Hepatocyte (in vitro differentiated cells): Measurements from ENCODE around the gene TMEM108. TPM values are rescaled to one million over a fixed set of nuclear protein-coding genes. Genes with fewer than 3 reads are reported as not detected.

Experiments used
- DNase-seq: peaks from one replicate; pipeline ENCODE4 v3.0.0-alpha.2; 2016; ENCODE audit warnings: low spot score
- H2AFZ ChIP-seq: fragments of 200-600 bp; sonication (generic); 2 replicates; pipeline ENCODE4 v1.6.0; 2016; ENCODE audit warnings: antibody characterized with exemption, mild to moderate bottlenecking
- H3K27ac ChIP-seq: fragments of 200-600 bp; sonication (generic); 2 replicates; pipeline ENCODE4 v1.5.1; 2016; ENCODE audit warnings: mild to moderate bottlenecking
- H3K27me3 ChIP-seq: fragments of 200-600 bp; sonication (generic); 2 replicates; pipeline ENCODE4 v1.6.1; 2016
- H3K36me3 ChIP-seq: fragments of 200-600 bp; sonication (generic); replicated peaks from 2 replicates; pipeline ENCODE4 v1.5.1; 2016; ENCODE audit warnings: low read depth; ENCODE audit not compliant: insufficient read depth
- H3K4me1 ChIP-seq: fragments of 200-600 bp; sonication (generic); 2 replicates; pipeline ENCODE4 v1.5.1; 2016; ENCODE audit warnings: mild to moderate bottlenecking, moderate library complexity; ENCODE audit not compliant: insufficient read depth
- H3K4me2 ChIP-seq: fragments of 200-600 bp; sonication (generic); 2 replicates; pipeline ENCODE4 v1.6.0; 2016
- H3K4me3 ChIP-seq: fragments of 200-600 bp; sonication (generic); 2 replicates; pipeline ENCODE4 v1.5.1; 2016; ENCODE audit warnings: mild to moderate bottlenecking
- H3K79me2 ChIP-seq: fragments of 200-600 bp; sonication (generic); 2 replicates; pipeline ENCODE4 v1.6.0; 2017; ENCODE audit warnings: mild to moderate bottlenecking
- H3K9me2 ChIP-seq: fragments of 200-600 bp; sonication (generic); replicated peaks from 2 replicates; pipeline ENCODE4 v1.6.0; 2017; ENCODE audit warnings: mild to moderate bottlenecking; ENCODE audit not compliant: insufficient read depth
- H3K9me3 ChIP-seq: fragments of 200-600 bp; sonication (generic); 2 replicates; pipeline ENCODE4 v1.5.1; 2016; ENCODE audit warnings: low read depth, mild to moderate bottlenecking
- H4K20me1 ChIP-seq: fragments of 200-600 bp; sonication (generic); 2 replicates; pipeline ENCODE4 v1.6.0; 2016; ENCODE audit warnings: mild to moderate bottlenecking; ENCODE audit not compliant: insufficient read depth, poor library complexity, severe bottlenecking
- CTCF ChIP-seq: fragments of 200-600 bp; sonication (generic); IDR thresholded peaks from 2 replicates; pipeline ENCODE4 v1.5.1; 2016; ENCODE audit warnings: antibody characterized with exemption, mild to moderate bottlenecking; ENCODE audit not compliant: poor library complexity
- EZH2 ChIP-seq: fragments of 200-600 bp; sonication (generic); IDR thresholded peaks from 2 replicates; pipeline ENCODE4 v1.6.1; 2016; ENCODE audit warnings: antibody characterized with exemption, mild to moderate bottlenecking, borderline replicate concordance
- EZH2phosphoT487 ChIP-seq: fragments of 200-600 bp; sonication (generic); IDR thresholded peaks from one replicate; pipeline ENCODE4 v1.6.1; 2018; ENCODE audit warnings: antibody characterized with exemption, mild to moderate bottlenecking, low read depth, moderate library complexity; ENCODE audit not compliant: unreplicated experiment, severe bottlenecking
- WGBS: methylation state at CpG from one replicate; pipeline ENCODE4 v1.1.6; 2016; ENCODE audit warnings: low lambda C conversion rate; ENCODE audit errors: missing lambda C conversion rate; 5-methylcytosine and 5-hydroxymethylcytosine counted together
- polyA plus RNA-seq: library from polyadenylated mRNA; unstranded; fragments of >200 nt; fragmentation: Nextera tagmentation; extraction: Ambion mirVana; gene quantifications from 2 replicates; pipeline ENCODE4 v1.2.1, GENCODE V29; 2016
- total RNA-seq: library from RNA; depleted of rRNA; stranded (reverse); fragments of >200 nt; gene quantifications from 2 replicates; pipeline ENCODE4 v1.2.3, GENCODE V29; 2014

TMEM108 gene
- total and polyA plus RNA-seq, 2 experiments from 2014 or later = 0.53 to 6.5 TPM

GRCh38 chr3:133262333-133262732, 224.1 kb downstream of the TMEM108 start:
- DNase-seq = no peak
- Histone ChIP-seq H3K9me2 (no peaks in the 10 kb centered on the region), H3K27ac (no peak overlapping the region), H3K27me3 (no peaks in the 10 kb centered on the region), H3K4me3 (no peak overlapping the region), H3K4me1 (peaks cover 2% of the 10 kb centered on the region), H3K9me3 (no peaks in the 10 kb centered on the region), H4K20me1 (no peaks in the 10 kb centered on the region), H3K4me2 (no peak overlapping the region), H3K36me3 (no peaks in the 10 kb centered on the region), H3K79me2 (no peaks in the 10 kb centered on the region), H2AFZ (no peak overlapping the region)
- no peak for TF ChIP-seq EZH2phosphoT487
- no peak for TF ChIP-seq EZH2
- TF ChIP-seq CTCF = no peak
- 91% methylated on average over 2 of the region's 2 CpGs for WGBS

GRCh38 chr3:133264920-133265319, 226.7 kb downstream of the TMEM108 start:
- DNase-seq = no peak
- H3K4me2 ChIP-seq = no peak overlapping the region
- H4K20me1 ChIP-seq = no peaks in the 10 kb centered on the region
- no peak overlapping the region for H3K4me3 ChIP-seq
- H3K36me3 ChIP-seq = no peaks in the 10 kb centered on the region
- WGBS = 83% methylated on average over 3 of the region's 3 CpGs
- H3K4me1 ChIP-seq = no peaks in the 10 kb centered on the region
- H3K27me3 ChIP-seq = no peaks in the 10 kb centered on the region
- H3K9me2 ChIP-seq = no peaks in the 10 kb centered on the region
- H3K9me3 ChIP-seq = no peaks in the 10 kb centered on the region
- no peaks in the 10 kb centered on the region for H3K79me2 ChIP-seq
- H2AFZ ChIP-seq = no peak overlapping the region
- no peak overlapping the region for H3K27ac ChIP-seq
- TF ChIP-seq CTCF (no peak), EZH2 (no peak), EZH2phosphoT487 (no peak)

- DNase-seq = no peak
- no peak for TF ChIP-seq EZH2phosphoT487
- TF ChIP-seq EZH2 = no peak
- no peak for TF ChIP-seq CTCF
- no peaks in the 10 kb centered on the region for H3K4me1 ChIP-seq
Measured at GRCh38 chr3:133268726-133269134, 230.5 kb downstream of the TMEM108 start.

GRCh38 chr3:133269393-133269792, 231.2 kb downstream of the TMEM108 start:
- DNase-seq = no peak
- Histone ChIP-seq H4K20me1 (no peaks in the 10 kb centered on the region), H3K4me1 (no peaks in the 10 kb centered on the region), H3K4me3 (no peak overlapping the region), H3K27me3 (no peaks in the 10 kb centered on the region), H3K27ac (no peak overlapping the region), H3K4me2 (no peak overlapping the region), H3K36me3 (no peaks in the 10 kb centered on the region), H2AFZ (no peak overlapping the region), H3K79me2 (no peaks in the 10 kb centered on the region), H3K9me3 (no peaks in the 10 kb centered on the region), H3K9me2 (no peaks in the 10 kb centered on the region)
- WGBS = 29% methylated on average over 1 of the region's 1 CpG
- TF ChIP-seq EZH2phosphoT487 = no peak
- TF ChIP-seq EZH2 = no peak
- no peak for TF ChIP-seq CTCF

More at GRCh38 chr3:133268726-133269134, 230.5 kb downstream of the TMEM108 start:
- no peaks in the 10 kb centered on the region for H4K20me1 ChIP-seq
- no peaks in the 10 kb centered on the region for H3K9me3 ChIP-seq
- H3K4me2 ChIP-seq = no peak overlapping the region
- H3K36me3 ChIP-seq = no peaks in the 10 kb centered on the region
- no peaks in the 10 kb centered on the region for H3K79me2 ChIP-seq
- no peak overlapping the region for H3K4me3 ChIP-seq
- WGBS = 90% methylated on average over 1 of the region's 1 CpG
- no peak overlapping the region for H3K27ac ChIP-seq
- no peaks in the 10 kb centered on the region for H3K27me3 ChIP-seq
- H3K9me2 ChIP-seq = no peaks in the 10 kb centered on the region
- no peak overlapping the region for H2AFZ ChIP-seq
